Right atrium auricular region (tissue), 2 donors: Measurements from ENCODE around the gene RBM22. TPM values are rescaled to one million over a fixed set of nuclear protein-coding genes. Genes with fewer than 3 reads are reported as not detected.

Source experiments
- DNase-seq: peaks from one replicate; pipeline ENCODE4 v3.0.0-alpha.2; 2019; ENCODE audit warnings: low spot score
- H3K27ac ChIP-seq, 2 donors: fragments of 200-600 bp; sonication (generic); 1 replicate in 1 of 2; 2 replicates in 1 of 2; pipeline ENCODE4 v1.5.1; 2016 to 2019
- H3K27me3 ChIP-seq, 2 donors: fragments of 200-600 bp; sonication (generic); one replicate each; pipeline versions ENCODE4 v1.5.1 to v1.6.0; 2017 to 2019
- H3K36me3 ChIP-seq: fragments of 200-600 bp; sonication (generic); one replicate; pipeline ENCODE4 v1.5.1; 2016
- H3K4me1 ChIP-seq, 2 donors: fragments of 200-600 bp; sonication (generic); one replicate each; pipeline versions ENCODE4 v1.5.1 to v1.6.0; 2017 to 2019
- H3K4me3 ChIP-seq, 2 donors: fragments of 200-600 bp; sonication (generic); 1 replicate in 1 of 2; 2 replicates in 1 of 2; pipeline ENCODE4 v1.5.1; 2017 to 2019; ENCODE audit warnings: mild to moderate bottlenecking in 1 of 2, moderate library complexity in 1 of 2
- H3K9me3 ChIP-seq, 2 donors: fragments of 200-600 bp; sonication (generic); one replicate each; pipeline ENCODE4 v1.5.1; 2019
- total RNA-seq, 2 donors: library from RNA; depleted of rRNA; stranded (reverse); fragments of >200 nt; gene quantifications; one replicate each; pipeline ENCODE4 v1.1.0, GENCODE V29; 2016
- TF ChIP-seq, protein P1 (sequence below), 2 donors: fragments of 200-600 bp; sonication (generic); IDR thresholded peaks; one replicate each; pipeline ENCODE4 v1.5.1; 2019; ENCODE audit warnings: antibody characterized with exemption in 2 of 2

The RBM22 gene
- total RNA-seq, 2 donors from 2014 or later = 26.0 to 29.5 TPM

DNA sequence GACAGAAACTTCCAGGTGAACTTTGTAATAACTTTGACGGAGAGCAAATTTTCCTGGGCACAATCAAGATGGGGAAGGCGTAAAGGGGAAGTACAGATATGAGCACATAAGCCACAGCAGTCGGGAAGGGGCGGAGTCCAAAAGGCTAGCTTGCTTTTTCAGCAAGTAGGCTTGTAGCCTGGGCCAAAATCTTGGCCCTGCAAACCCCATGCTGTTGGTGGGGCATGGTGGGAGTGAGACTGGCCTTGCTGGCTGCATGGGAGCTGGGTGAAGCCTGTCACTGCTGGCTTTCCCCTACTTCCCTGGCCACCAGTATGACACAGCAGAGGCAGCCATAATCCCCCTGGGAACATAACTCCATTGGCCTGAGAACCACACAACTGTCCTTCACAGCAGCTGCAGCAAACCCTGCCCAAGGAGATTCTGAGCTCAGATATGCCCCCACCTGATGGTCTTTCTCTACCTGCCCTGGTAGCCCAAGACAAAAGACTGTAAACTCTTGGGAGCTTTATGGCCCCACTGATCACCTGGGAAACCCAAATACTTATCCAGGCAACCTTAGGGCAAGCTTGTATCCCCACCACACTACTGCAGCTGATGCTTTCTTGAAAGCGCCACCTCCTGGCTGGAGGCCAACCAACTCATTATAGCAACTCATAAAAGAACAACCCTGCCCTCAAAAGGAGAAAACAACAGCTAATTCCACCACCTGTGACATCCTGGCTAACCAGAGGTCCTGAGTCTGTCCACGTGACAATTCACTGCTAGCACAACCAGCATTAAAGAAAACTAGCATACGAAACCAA, 33.9 kb upstream of the RBM22 start:
- TF ChIP-seq, protein P1, sequence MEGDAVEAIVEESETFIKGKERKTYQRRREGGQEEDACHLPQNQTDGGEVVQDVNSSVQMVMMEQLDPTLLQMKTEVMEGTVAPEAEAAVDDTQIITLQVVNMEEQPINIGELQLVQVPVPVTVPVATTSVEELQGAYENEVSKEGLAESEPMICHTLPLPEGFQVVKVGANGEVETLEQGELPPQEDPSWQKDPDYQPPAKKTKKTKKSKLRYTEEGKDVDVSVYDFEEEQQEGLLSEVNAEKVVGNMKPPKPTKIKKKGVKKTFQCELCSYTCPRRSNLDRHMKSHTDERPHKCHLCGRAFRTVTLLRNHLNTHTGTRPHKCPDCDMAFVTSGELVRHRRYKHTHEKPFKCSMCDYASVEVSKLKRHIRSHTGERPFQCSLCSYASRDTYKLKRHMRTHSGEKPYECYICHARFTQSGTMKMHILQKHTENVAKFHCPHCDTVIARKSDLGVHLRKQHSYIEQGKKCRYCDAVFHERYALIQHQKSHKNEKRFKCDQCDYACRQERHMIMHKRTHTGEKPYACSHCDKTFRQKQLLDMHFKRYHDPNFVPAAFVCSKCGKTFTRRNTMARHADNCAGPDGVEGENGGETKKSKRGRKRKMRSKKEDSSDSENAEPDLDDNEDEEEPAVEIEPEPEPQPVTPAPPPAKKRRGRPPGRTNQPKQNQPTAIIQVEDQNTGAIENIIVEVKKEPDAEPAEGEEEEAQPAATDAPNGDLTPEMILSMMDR (IDR thresholded peaks at IDR 0.05) = no peak
- Histone ChIP-seq H3K36me3 (peaks cover 36% of the 10 kb centered on the region), H3K4me1 (peaks cover 0 to 4% of the 10 kb centered on the region in 2 donors), H3K9me3 (no peaks in the 10 kb centered on the region), H3K27ac (peak overlapping the region in 1 of 2 donors; percentile 33), H3K27me3 (no peaks in the 10 kb centered on the region), H3K4me3 (no peak overlapping the region)
- DNase-seq = peak; percentile 72

DNA sequence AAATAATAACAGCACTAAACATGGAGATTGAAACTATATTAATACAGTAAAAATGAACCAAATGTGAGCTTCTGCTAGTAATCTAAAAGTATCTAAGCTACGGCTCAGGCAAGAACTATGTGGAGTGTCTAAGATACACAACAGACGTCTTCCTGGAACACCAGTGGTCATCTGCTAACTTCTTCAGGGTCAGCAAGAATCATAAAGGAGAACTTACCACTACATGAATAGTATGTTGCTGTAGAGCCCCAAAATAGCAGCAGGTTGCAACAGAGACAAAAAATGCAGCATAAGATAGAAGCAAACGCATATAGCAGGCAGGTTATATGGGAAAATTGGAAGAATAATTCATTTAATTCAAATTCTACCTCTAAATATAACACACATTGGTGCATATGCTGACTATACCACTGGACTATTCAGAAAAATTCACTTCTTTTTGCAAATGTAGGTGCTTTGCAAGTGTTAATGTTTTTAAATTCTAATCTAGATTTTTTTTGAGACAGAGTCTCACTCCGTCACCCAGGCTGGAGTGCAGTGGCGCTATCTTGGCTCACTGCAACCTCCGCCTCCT, 30.9 kb upstream of the RBM22 start:
- TF ChIP-seq, protein P1 (IDR thresholded peaks at IDR 0.05) = no peak
- peaks cover 59% of the 10 kb centered on the region for H3K36me3 ChIP-seq
- H3K9me3 ChIP-seq = no peaks in the 10 kb centered on the region
- DNase-seq = no peak
- H3K27ac ChIP-seq = no peak overlapping the region
- H3K4me3 ChIP-seq = no peak overlapping the region
- H3K4me1 ChIP-seq = peaks cover 0 to 4% of the 10 kb centered on the region in 2 donors
- no peaks in the 10 kb centered on the region for H3K27me3 ChIP-seq

DNA sequence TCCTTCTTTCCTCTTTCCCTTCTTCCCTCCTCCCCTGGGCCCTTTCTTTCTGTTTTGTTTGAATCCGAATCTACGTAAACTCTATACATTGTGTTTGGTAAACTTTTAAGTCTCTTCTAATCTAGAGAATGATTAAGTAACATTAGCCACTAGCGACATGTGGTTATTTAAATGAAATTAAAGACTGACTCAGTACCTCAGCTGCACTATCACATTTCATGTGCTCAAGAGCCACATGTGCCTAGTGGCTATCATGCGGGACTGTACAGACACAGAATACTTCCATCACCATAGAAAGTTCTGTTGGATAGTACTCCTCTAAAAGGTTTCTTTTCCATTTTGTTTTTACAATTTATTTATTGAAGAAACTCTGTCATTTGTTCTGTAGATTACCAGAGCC, 29.0 kb upstream of the RBM22 start:
- H3K36me3 ChIP-seq = peaks cover 74% of the 10 kb centered on the region
- DNase-seq = no peak
- H3K9me3 ChIP-seq = no peaks in the 10 kb centered on the region
- H3K4me1 ChIP-seq = peaks cover 0 to 3% of the 10 kb centered on the region in 2 donors
- no peak overlapping the region for H3K27ac ChIP-seq
- H3K4me3 ChIP-seq = no peak overlapping the region
- TF ChIP-seq, protein P1 (IDR thresholded peaks at IDR 0.05) = no peak
- H3K27me3 ChIP-seq = no peaks in the 10 kb centered on the region

GRCh38 chr5:150723845-150724244, 23.0 kb upstream of the RBM22 start:
- Histone ChIP-seq H3K4me3 (no peak overlapping the region), H3K4me1 (no peaks in the 10 kb centered on the region), H3K27ac (no peak overlapping the region), H3K9me3 (no peaks in the 10 kb centered on the region), H3K27me3 (no peaks in the 10 kb centered on the region), H3K36me3 (peaks cover 88% of the 10 kb centered on the region)
- TF ChIP-seq, protein P1 (IDR thresholded peaks at IDR 0.05) = no peak
- no peak for DNase-seq

DNA sequence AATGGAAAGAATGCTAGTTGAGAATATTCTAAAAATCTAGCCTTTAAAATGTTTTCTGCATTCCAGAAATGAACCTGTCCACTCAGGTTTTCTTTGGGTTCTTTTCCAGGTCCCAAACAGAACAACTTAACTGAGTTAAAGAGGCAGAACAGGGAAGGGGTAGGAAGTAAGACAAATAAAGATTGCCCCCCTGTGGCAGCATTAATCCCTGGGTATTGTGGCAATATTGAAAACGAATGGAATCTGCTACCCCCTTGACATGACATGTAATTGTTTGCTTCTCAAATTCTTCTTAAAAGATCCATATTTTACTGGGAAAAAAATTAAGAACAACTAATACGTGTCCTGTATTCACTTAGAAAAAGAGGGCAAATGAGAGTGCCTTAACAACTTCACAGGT, 9.3 kb upstream of the RBM22 start:
- peaks cover 62% of the 10 kb centered on the region for H3K36me3 ChIP-seq
- DNase-seq = no peak
- H3K4me1 ChIP-seq = no peaks in the 10 kb centered on the region
- H3K9me3 ChIP-seq = no peaks in the 10 kb centered on the region
- H3K27ac ChIP-seq = no peak overlapping the region
- no peaks in the 10 kb centered on the region for H3K27me3 ChIP-seq
- TF ChIP-seq, protein P1 (IDR thresholded peaks at IDR 0.05) = peak in 1 of 2 donors; percentile 54
- no peak overlapping the region for H3K4me3 ChIP-seq
